Measurements from ENCODE around the gene HSPA12A.

GRCh38 chr10:116708877-116709276 lies 33.5 kb downstream of the HSPA12A start:
- TF ChIP-seq CEBPB (tag; IDR thresholded peaks at IDR 0.05): no peak
- TF ChIP-seq ZBTB33 (CRISPR knock-in tag; IDR thresholded peaks at IDR 0.05): no peak
- no peak for TF ChIP-seq ZNF512 (tag; IDR thresholded peaks at IDR 0.05)
- no peak for TF ChIP-seq PHF8 (IDR thresholded peaks at IDR 0.05; ENCODE audit: borderline replicate concordance, low read length)
- TF ChIP-seq CREM (IDR thresholded peaks at IDR 0.05; ENCODE audit: low read depth): no peak
- TF ChIP-seq CREB3 (tag; conservative IDR thresholded peaks at IDR 0.05; ENCODE audit: low read depth): no peak
- no peak for TF ChIP-seq HINFP (tag; conservative IDR thresholded peaks at IDR 0.05; ENCODE audit: low read depth)
- TF ChIP-seq MIER1 (IDR thresholded peaks at IDR 0.05; ENCODE audit: low read depth): no peak
- TF ChIP-seq CTCF (IDR thresholded peaks at IDR 0.05 in 2 of 3, conservative IDR thresholded peaks at IDR 0.05 in 1 of 3; ENCODE audit: insufficient read depth in 2 of 3, low read depth in 1 of 3, low read length in 3 of 3): no peak
- no peak for TF ChIP-seq ZBTB8A (IDR thresholded peaks at IDR 0.05; ENCODE audit: partially characterized antibody)
- TF ChIP-seq PATZ1 (CRISPR knock-in tag; IDR thresholded peaks at IDR 0.05; ENCODE audit: borderline replicate concordance): no peak
- no peak for TF ChIP-seq MAX (CRISPR knock-in tag; IDR thresholded peaks at IDR 0.05)
- TF ChIP-seq EWSR1 (IDR thresholded peaks at IDR 0.05; ENCODE audit: borderline replicate concordance, low read depth, partially characterized antibody): no peak

Measured in K562 (cell line).